SK-N-SH treated with all-trans-retinoic acid at 6 μM for 48 hours (cell line): ENCODE results near the gene FBXO3.

Experiments used
- ATAC-seq: fragments of 200-7000 bp; cut with Tn5 transposase; 3 replicates; pipeline ENCODE4 v1.9.1; 2020; ENCODE audit warnings: mild to moderate bottlenecking, moderate library complexity
- ARNTL ChIP-seq: fragments of 450-650 bp; formaldehyde crosslinking; IDR thresholded peaks from 2 replicates; pipeline ENCODE4 v1.5.0; 2020; ENCODE audit warnings: low read depth, mild to moderate bottlenecking, moderate library complexity, borderline replicate concordance
- BACH2 ChIP-seq: fragments of 250-450 bp; sonication (Bioruptor Pico); IDR thresholded peaks from 2 replicates; pipeline ENCODE4 v1.9.0; 2021; ENCODE audit warnings: mild to moderate bottlenecking, borderline replicate concordance
- CREB5 ChIP-seq: fragments of 250-450 bp; sonication (Bioruptor Pico); IDR thresholded peaks from 2 replicates; pipeline ENCODE4 v1.5.1; 2020; ENCODE audit warnings: low read depth, mild to moderate bottlenecking, moderate library complexity
- ESRRG ChIP-seq: fragments of 250-450 bp; sonication (Bioruptor Pico); IDR thresholded peaks from 2 replicates; pipeline ENCODE4 v1.6.1; 2021; ENCODE audit warnings: mild to moderate bottlenecking
- GLIS3 ChIP-seq: fragments of 250-450 bp; sonication (Bioruptor Pico); IDR thresholded peaks from 2 replicates; pipeline ENCODE4 v1.5.0; 2020; ENCODE audit warnings: mild to moderate bottlenecking, moderate library complexity
- ISL1 ChIP-seq: fragments of 250-450 bp; sonication (Bioruptor Pico); IDR thresholded peaks from 2 replicates; pipeline ENCODE4 v2.1.2; 2022; ENCODE audit warnings: mild to moderate bottlenecking, moderate library complexity
- OSR1 ChIP-seq: fragments of 250-450 bp; sonication (Bioruptor Pico); IDR thresholded peaks from 2 replicates; pipeline ENCODE4 v1.8.0; 2022; ENCODE audit warnings: moderate library complexity, mild to moderate bottlenecking, inconsistent platforms
- PATZ1 ChIP-seq: fragments of 250-450 bp; sonication (Bioruptor Pico); IDR thresholded peaks from 2 replicates; pipeline ENCODE4 v1.8.0; 2020; ENCODE audit warnings: mild to moderate bottlenecking, moderate library complexity, borderline replicate concordance
- POU6F1 ChIP-seq: fragments of 250-450 bp; sonication (Bioruptor Pico); IDR thresholded peaks from 2 replicates; pipeline ENCODE4 v1.8.0; 2021; ENCODE audit warnings: low read depth, mild to moderate bottlenecking, moderate library complexity, borderline replicate concordance
- PPARA ChIP-seq: fragments of 250-450 bp; sonication (Bioruptor Pico); IDR thresholded peaks from 2 replicates; pipeline ENCODE4 v1.5.0; 2020; ENCODE audit warnings: mild to moderate bottlenecking, borderline replicate concordance
- RARB ChIP-seq: fragments of 250-450 bp; sonication (Bioruptor Pico); IDR thresholded peaks from 2 replicates; pipeline ENCODE4 v1.8.0; 2021; ENCODE audit warnings: mild to moderate bottlenecking, moderate library complexity
- SNAI2 ChIP-seq: fragments of 250-450 bp; sonication (Bioruptor Pico); IDR thresholded peaks from 2 replicates; pipeline ENCODE4 v1.5.0; 2020; ENCODE audit warnings: mild to moderate bottlenecking, moderate library complexity
- TCF4 ChIP-seq: fragments of 250-450 bp; sonication (Bioruptor Pico); IDR thresholded peaks from 2 replicates; pipeline ENCODE4 v1.8.0; 2021; ENCODE audit warnings: mild to moderate bottlenecking, moderate library complexity, borderline replicate concordance
- TOX ChIP-seq: fragments of 250-450 bp; sonication (Bioruptor Pico); IDR thresholded peaks from 2 replicates; pipeline ENCODE4 v1.8.0; 2021; ENCODE audit warnings: mild to moderate bottlenecking, moderate library complexity, borderline replicate concordance
- TSHZ2 ChIP-seq: fragments of 250-450 bp; sonication (Bioruptor Pico); IDR thresholded peaks from 2 replicates; pipeline ENCODE4 v1.5.0; 2020; ENCODE audit warnings: mild to moderate bottlenecking, moderate library complexity
- ZC3H10 ChIP-seq: fragments of 250-450 bp; sonication (Bioruptor Pico); IDR thresholded peaks from 2 replicates; pipeline ENCODE4 v1.5.1; 2021; ENCODE audit warnings: mild to moderate bottlenecking, moderate library complexity
- ZFP3 ChIP-seq: fragments of 250-450 bp; sonication (Bioruptor Pico); IDR thresholded peaks from 2 replicates; pipeline ENCODE4 v1.5.0; 2020; ENCODE audit warnings: mild to moderate bottlenecking, moderate library complexity
- ZFP30 ChIP-seq: fragments of 450-650 bp; formaldehyde crosslinking; IDR thresholded peaks from 2 replicates; pipeline ENCODE4 v1.5.0; 2022; ENCODE audit warnings: mild to moderate bottlenecking, moderate library complexity
- ZNF565 ChIP-seq: fragments of 450-650 bp; formaldehyde crosslinking; conservative IDR thresholded peaks from 2 replicates; pipeline ENCODE4 v1.5.0; 2020; ENCODE audit warnings: low read depth, mild to moderate bottlenecking, moderate library complexity
- ZNF70 ChIP-seq: fragments of 450-650 bp; formaldehyde crosslinking; IDR thresholded peaks from 2 replicates; pipeline ENCODE4 v1.5.0; 2020; ENCODE audit warnings: mild to moderate bottlenecking, moderate library complexity
- ZNF8 ChIP-seq: fragments of 450-650 bp; formaldehyde crosslinking; IDR thresholded peaks from 2 replicates; pipeline ENCODE4 v1.5.0; 2020; ENCODE audit warnings: mild to moderate bottlenecking, moderate library complexity

The FBXO3 gene

GRCh38 chr11:33772870-33773269, 1.4 kb downstream of the FBXO3 start:
- no peak for TF ChIP-seq TCF4
- ATAC-seq, result no peak

- ATAC-seq, result no peak
- TF ChIP-seq POU6F1, result no peak
- TF ChIP-seq ZFP30, result no peak
- no peak for TF ChIP-seq ZNF8
Measured at GRCh38 chr11:33772300-33772699, 2.0 kb downstream of the FBXO3 start.

- ATAC-seq, result no peak
- TF ChIP-seq CREB5 (CRISPR knock-in tag), result no peak
- TF ChIP-seq ZNF70 (CRISPR knock-in tag), result no peak
- TF ChIP-seq ESRRG, result no peak
- no peak for TF ChIP-seq POU6F1
- TF ChIP-seq PPARA (CRISPR knock-in tag), result no peak
- no peak for TF ChIP-seq RARB (CRISPR knock-in tag)
- TF ChIP-seq TCF4, result no peak
- TF ChIP-seq SNAI2, result no peak
- TF ChIP-seq ISL1 (CRISPR knock-in tag), result no peak
- no peak for TF ChIP-seq ZC3H10
- no peak for TF ChIP-seq BACH2 (CRISPR knock-in tag)
- TF ChIP-seq GLIS3 (CRISPR knock-in tag), result no peak
- TF ChIP-seq ARNTL (CRISPR knock-in tag), result no peak
- no peak for TF ChIP-seq PATZ1
- no peak for TF ChIP-seq TSHZ2 (CRISPR knock-in tag)
- no peak for TF ChIP-seq ZFP30
- TF ChIP-seq ZFP3 (CRISPR knock-in tag), result no peak
- TF ChIP-seq ZNF565 (CRISPR knock-in tag), result no peak
- TF ChIP-seq TOX (CRISPR knock-in tag), result no peak
- TF ChIP-seq OSR1 (CRISPR knock-in tag), result no peak
Measured at GRCh38 chr11:33770236-33770635, 4.1 kb downstream of the FBXO3 start.

- no peak for ATAC-seq
- TF ChIP-seq PATZ1, result no peak
- TF ChIP-seq GLIS3 (CRISPR knock-in tag), result no peak
Measured at GRCh38 chr11:33769542-33769941, 4.8 kb downstream of the FBXO3 start.
